GM11168 (cell line): ENCODE measurements around the gene SIM2.

Experiments
- in situ Hi-C: fragments of 300-500 bp; cut with MboI; formaldehyde crosslinking; loops from one replicate; pipeline ENCODE4 v1.12.0; 2022; ENCODE audit warnings: low sequenced_read_pairs; ENCODE audit not compliant: unreplicated experiment

SIM2 gene

DNA sequence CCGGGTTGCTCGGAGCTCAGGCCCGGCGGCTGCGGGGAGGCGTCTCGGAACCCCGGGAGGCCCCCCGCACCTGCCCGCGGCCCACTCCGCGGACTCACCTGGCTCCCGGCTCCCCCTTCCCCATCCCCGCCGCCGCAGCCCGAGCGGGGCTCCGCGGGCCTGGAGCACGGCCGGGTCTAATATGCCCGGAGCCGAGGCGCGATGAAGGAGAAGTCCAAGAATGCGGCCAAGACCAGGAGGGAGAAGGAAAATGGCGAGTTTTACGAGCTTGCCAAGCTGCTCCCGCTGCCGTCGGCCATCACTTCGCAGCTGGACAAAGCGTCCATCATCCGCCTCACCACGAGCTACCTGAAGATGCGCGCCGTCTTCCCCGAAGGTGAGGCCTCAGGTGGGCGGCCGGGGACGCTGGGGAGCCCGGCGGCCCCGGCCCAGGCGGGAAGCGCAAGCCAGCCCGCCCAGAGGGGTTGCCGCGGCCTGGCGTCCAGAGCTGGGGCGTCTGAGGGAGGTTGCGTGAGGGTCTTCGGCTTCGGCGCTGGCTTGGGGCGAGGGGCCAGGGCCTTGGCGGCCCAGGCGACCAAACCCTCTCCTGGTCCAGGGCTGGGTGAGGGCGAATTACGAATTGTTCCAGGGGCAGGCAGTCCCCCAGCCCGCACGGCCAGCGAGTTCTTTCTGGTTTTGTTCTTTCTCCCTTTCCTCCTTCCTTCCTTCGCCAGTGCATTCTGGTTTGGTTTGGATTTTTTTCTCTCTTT lies 805 bp downstream of the SIM2 start:
- in situ Hi-C loops: no loop called here

DNA sequence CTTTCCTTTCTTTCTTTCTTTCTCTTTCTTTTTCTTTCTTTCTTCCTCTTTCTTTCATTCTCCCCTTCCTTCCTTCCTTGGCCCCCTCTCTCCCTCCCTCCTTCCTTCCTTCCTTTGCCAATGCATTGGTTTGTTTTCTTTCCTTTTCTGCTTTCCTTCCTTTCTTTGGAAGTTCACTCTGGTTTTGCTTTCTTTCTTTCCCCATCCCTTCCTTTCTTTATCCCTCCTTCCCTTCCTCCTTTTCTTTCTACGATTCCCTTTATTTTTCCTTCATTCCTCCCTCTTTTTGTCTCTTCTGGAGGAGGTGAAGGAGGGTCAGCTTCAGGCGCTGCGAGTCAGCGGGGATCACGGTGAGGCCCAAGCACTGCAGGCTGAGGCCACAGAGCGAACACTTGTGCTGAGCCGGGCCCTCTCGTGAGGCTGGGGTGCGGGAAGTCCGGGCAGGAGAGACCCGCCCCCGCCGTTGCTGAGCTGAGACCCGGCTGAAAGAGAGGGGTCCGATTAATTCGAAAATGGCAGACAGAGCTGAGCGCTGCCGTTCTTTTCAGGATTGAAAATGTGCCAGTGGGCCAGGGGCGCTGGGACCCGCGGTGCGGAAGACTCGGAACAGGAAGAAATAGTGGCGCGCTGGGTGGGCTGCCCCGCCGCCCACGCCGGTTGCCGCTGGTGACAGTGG lies 1.5 kb downstream of the SIM2 start:
- in situ Hi-C loops: no loop called here

DNA sequence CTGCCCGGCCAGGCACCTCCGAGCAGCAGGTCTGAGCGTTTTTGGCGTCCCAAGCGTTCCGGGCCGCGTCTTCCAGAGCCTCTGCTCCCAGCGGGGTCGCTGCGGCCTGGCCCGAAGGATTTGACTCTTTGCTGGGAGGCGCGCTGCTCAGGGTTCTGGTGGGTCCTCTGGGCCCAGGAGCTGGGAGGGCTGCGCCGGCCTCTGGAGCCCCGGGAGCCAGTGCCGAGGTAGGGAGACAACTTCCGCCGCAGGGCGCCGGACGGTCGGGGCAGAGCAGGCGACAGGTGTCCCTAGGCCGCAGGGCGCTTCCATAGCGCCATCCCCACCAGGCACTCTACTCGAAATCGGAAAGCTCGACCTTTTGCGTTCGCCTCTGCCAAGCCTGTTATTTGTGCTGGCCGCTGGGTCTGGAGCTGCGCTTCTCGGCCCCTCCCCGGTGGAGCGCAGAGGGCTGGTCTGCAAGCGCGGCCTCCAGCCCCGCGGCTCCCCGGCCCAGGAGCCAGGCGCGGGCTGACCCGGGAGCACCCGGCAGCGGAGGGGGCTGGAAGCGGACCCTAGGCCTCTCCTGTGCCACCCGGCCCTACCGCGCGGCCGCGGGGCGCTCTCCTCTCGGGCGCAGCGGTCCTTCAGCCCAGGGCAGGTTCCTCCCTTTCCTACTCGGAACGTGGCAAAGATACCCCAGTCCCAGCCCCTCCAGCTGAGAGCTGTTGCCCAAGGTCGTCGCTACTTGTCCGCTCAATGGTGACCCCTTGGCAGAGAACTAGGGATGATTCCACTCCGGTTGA lies 2.2 kb downstream of the SIM2 start:
- in situ Hi-C loops: no loop called here

DNA sequence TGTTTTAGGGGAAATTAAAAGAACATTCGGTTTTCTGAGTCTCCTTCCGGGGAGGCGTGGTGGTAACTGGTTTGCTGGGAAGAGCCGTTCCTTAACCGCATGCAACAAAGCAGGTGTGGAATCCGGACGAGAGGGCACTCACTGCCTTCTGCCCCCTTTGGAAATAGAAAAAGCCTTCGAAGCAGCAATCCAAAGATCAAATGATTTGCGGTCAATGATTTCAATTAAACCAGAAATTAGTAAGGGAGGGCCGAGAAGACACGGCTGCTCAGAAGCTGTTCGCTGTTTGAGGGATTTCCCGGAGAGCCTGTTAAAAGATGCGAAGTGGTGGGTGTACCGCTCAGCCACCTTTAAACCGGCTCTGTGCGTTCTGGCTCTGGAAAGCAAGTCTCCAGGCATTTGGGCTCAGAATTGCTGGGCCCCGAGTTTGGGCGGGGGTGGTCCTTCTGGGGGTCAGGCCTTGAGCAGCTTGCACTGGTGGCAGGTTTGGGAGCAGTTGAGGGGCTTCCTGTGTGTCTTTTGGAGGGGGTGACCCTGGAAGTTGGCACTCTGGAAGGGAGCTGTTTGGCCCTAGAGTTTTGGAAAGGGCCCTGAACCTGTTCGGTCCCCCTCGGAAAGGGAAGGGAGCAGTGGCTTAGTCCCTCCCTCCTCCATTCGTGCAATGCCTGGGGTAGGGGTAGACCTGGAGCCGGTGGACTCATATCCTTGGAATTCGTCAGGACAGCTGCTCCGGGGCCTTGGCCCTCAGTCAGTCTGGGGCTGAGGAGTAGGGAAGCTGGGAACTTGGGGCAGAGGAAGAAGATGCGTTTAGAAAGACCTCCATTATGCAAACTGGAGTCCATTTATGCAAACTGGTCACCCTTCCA lies 3.1 kb downstream of the SIM2 start:
- in situ Hi-C loops: no loop called here

DNA sequence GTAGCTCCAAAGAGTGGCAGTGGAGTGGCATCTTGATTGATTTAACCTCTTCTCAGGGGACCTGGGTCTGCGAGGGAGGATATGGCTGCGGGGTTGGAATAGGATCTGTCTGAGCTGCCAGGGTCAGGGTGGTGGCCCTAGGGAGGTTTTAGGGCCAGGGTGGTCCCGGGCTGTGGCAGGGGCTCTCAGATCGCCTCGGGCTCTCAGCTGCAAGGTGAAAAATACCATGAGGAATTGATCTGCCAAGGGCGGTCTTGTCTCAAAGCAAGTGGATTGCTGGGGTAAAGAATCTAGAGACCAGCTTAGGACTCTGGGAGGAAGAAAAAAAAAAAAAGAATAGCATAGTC lies 3.7 kb downstream of the SIM2 start:
- in situ Hi-C loops: no loop called here

DNA sequence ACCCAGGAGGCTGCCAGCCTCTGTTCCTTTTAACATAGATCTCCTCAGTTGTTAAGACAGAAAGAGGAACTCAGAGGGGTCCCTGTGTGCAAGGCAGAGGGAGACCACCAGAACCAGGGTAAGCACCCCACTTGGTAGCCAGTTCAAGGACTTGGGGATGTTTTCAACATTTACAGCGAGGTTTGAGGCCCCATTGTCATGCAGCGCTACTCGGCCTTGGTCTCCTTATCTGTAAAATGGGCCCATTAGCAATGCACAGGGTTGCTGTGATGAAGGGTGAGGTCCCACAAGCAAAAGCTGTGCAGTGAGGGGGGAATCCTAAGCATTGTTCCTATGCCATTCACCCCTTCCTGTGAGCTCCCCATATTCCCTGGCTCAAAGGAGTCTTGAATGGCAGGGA lies 4.2 kb downstream of the SIM2 start:
- in situ Hi-C loops: no loop called here

DNA sequence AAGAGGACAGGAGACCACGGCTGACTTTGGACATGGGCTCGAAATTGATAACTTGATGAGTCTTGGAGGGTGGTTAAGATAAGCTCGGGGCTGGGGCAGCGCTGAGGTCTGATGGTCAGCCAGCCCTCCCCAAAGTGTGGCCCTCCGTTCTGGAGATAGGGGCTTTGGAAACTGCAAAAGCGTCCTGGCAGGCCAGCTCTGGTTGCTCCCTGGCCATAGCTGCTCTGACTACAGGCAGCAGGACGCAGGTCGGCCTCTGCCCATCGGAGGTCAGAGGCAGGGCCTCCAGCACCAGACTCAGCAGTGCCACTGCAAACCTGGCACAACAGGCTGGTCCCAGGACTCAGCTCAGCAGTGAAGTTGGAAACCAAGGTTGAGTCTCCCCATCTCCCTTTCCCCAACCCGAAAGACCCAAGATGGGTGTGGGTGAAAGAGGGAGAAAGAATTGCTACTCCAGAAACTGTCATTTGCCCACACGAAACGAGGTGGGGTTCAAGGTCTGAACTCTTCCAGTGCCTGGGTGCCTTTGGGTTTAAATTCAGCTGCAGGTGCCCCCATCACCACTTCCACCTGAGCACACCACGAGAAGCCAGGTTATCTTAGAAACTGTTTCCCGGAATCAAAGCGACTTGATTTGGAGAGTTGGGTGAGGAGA lies 4.8 kb downstream of the SIM2 start:
- in situ Hi-C loops: no loop called here

DNA sequence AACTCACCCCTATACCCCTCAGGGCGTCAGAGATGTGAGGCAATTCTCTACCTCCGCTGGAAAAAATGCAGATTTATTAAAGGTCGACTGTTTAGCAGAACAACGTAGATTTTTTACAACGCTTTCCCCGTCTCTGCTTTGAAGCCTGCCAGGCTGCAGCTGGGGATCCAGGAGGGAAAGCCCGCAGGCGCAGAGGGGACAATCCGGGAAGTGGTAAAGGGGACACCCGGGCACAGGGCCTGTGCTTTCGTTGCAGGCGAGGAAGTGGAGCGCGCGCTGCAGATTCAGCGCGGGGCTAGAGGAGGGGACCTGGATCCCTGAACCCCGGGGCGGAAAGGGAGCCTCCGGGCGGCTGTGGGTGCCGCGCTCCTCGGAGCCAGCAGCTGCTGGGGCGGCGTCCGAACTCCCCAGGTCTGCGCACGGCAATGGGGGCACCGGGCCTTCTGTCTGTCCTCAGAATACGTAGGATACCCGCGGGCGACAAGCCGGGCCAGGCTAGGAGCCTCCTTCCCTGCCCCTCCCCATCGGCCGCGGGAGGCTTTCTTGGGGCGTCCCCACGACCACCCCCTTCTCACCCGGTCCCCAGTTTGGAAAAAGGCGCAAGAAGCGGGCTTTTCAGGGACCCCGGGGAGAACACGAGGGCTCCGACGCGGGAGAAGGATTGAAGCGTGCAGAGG lies 5.5 kb downstream of the SIM2 start:
- in situ Hi-C loops: no loop called here

DNA sequence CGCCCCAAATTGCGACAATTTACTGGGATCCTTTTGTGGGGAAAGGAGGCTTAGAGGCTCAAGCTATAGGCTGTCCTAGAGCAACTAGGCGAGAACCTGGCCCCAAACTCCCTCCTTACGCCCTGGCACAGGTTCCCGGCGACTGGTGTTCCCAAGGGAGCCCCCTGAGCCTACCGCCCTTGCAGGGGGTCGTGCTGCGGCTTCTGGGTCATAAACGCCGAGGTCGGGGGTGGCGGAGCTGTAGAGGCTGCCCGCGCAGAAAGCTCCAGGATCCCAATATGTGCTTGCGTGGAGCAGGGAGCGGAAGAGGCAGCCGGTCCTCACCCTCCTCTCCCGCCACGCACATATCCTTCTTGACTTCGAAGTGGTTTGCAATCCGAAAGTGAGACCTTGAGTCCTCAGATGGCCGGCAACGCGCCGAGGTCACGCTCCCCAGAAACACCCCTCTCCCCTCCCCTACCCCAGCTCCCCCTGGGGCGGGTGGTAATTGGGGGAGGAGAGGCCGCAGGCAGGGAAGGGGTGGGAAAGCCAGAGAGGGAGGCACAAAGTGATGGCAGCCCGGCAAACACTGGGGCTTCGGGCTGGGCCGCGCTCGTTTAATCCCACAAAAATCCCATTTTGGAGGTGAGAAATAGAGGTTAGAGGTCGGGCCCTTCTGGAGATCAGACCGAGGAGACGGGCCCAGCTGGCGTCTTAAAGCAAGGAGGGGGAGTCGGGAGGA lies 6.2 kb downstream of the SIM2 start:
- in situ Hi-C loops: no loop called here

DNA sequence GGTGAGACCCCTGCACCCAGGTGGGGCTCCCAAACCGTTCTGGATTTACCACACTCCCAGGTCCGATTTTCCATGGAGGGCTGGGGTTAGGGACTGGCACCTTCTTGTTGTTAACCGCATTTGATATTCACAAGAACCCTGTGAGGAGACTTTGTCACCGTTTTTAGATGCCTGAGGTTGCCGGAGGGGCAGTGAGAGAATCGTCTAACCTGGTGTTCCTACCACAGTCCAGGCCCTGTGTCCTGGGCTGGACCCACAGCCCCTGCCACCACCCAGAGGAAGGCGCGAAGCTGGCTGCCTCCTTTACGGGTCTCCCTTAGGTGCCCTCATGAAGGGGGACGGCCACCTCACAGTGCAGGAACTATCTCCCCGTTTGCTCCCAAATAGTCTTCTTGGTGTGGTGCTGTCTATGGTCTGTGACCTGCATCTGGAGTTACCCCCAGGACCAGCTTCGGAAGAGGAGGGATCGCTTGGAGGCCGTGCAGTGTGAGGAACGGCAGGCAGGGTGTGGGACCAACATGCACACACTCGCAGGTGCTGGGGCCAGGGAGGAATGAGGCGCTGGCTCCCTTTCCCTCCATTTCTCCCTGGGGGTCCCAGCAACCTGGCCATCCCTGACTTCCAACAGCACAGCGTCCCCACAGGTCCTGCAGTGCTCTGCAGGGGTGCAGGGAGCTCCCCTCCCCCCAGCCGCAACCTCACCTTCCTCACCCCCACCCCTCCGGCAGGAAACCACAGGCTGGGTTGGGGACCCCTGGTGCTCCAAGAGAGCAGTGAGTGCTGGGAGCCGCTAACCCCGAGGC lies 7.0 kb downstream of the SIM2 start:
- in situ Hi-C loops: no loop called here

DNA sequence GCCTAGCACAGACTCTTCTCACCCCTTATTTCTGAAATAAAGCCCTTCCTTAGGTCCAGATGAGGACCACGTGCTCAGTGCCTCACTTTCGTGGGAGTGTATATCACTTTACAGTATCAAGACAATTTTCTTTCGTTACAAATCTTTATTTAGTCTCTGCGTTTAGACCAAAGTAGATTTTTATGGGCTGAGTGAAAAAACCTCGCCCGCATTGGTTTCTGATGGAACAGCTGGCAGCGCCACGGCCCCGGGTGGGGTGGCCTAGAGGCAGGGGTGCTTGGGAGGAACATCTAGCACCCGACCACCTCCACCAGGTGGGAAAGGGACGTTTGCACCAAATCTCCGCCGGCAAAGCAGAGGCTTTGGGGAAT lies 7.6 kb downstream of the SIM2 start:
- in situ Hi-C loops: no loop called here

DNA sequence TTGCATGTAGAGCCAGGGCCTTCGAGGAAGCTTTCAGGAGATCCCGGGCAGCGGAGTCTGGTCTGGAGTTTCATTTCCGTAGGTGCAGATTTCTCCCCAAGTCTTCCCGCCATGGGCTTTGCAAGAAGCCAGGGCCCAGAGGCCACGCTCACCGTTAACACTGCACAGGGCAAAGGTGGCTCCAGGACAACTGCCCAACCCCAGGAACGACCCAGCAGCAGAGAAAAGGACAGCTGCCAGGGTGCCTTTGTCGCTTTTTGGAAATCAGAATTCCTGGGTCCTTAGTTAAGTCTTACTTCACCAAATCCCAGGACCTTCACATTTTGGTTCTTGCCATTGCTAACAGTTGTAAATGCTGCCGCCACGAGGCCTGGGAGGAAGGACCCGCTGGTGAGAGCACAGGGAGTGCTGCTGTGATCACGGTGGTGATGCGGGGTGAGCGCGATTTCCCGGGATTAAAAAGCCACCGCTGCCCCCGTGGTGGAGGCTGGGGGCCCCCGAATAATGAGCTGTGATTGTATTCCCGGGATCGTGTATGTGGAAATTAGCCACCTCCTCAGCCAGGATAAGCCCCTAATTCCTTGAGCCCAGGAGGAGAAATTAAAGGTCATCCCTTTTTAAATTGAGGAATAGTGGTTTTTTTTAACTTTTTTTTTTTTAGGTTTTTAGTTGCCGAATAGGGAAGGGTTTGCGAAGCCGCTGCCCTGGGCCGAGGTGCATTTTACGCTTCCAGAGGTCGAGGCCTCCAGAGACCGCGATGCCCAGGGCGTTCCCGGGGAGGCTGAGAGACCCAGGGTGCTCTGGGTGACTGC lies 8.2 kb downstream of the SIM2 start:
- in situ Hi-C loops: no loop called here

DNA sequence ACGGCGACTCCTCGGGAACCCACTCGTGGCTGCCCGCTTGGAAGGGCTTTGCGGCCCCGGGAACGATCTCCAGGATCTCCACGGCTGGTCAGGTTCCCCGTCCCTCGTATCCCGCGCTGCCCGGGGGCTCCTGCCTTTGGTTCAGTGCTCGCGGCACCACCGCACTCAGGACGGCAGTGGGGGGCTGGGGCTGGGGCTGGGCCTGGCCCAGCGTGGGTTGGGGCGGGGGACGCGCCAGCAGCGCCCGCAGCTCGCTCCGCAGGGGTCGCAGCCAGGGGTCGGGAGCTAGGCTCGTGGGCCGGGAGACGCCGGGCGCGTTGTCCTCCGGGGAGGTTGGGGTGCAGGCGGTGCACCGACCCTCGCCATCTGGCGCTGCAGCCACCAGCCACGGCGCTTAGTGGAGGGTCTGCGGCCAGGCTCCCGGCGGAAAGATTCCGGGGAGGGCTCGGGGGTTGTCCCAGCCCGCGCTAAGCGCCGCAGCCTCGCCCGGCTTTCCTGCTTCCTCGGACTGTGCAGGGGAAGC lies 8.9 kb downstream of the SIM2 start:
- in situ Hi-C loops: no loop called here

DNA sequence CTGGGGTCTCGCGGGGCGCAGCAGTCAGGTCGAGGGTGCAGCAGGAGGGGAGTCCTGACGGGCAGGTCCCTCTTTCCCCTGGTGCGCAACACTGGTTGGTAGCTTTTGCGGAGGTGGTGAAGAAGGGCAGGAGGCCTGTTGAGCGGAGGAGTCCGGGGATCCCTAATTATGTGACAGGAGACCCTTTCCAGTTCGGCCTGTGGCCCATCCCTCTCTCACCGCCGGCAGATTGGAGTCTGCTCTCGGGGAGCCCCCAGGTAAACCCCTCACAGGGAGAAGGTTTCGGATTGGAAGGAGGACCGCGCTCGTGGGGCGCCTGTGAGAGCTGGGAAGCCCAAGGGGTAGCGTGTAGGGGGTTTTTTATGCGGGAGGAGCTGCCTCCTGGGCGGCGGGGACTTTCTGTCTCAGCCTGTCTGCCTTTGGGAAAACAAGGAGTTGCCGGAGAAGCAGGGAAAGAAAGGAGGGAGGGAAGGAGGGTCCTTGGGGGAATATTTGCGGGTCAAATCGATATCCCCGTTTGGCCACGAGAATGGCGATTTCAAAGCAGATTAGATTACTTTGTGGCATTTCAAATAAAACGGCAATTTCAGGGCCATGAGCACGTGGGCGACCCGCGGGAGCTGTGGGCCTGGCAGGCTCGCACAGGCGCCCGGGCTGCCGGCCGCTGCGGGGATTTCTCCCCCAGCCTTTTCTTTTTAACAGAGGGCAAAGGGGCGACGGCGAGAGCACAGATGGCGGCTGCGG lies 9.5 kb downstream of the SIM2 start:
- in situ Hi-C loops: no loop called here

DNA sequence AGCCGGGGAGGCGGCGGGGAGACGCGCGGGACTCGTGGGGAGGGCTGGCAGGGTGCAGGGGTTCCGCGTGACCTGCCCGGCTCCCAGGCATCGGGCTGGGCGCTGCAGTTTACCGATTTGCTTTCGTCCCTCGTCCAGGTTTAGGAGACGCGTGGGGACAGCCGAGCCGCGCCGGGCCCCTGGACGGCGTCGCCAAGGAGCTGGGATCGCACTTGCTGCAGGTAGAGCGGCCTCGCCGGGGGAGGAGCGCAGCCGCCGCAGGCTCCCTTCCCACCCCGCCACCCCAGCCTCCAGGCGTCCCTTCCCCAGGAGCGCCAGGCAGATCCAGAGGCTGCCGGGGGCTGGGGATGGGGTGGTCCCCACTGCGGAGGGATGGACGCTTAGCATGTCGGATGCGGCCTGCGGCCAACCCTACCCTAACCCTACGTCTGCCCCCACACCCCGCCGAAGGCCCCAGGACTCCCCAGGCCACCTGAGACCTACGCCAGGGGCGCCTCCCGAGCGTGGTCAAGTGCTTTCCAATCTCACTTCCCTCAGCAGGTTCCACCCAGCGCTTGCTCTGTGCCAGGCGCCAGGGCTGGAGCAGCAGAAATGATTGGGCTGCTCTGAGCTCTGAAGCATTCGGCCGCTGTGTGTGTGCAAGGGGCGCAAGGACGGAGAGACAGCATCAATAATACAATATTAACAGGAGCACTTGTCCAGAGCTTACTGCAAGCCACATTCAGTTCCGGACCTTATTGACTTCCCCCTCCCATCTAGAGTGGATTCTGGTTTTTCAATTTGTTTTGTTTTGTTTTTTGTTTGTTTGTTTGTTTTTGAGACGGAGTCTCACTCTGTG lies 10.3 kb downstream of the SIM2 start:
- in situ Hi-C loops: no loop called here
